K562 (cell line): ENCODE measurements around the gene BTBD10. TPM values are rescaled to one million over a fixed set of nuclear protein-coding genes. Genes with fewer than 3 reads are reported as not detected.
A peak's percentile ranks its signal among the peaks of the same experiment; 100 is the strongest.

Experiments used
- ATF4 ChIP-seq: fragments of 450-650 bp; formaldehyde crosslinking; IDR thresholded peaks from 2 replicates; pipeline ENCODE4 v1.4.0; 2022; ENCODE audit warnings: mild to moderate bottlenecking, moderate library complexity
- BCLAF1 ChIP-seq, 2 experiments: fragments of 450-650 bp in 1 of 2; IDR thresholded peaks; 2 replicates each; pipeline ENCODE4 v1.6.1; 2011 to 2017; ENCODE audit warnings: low read depth in 2 of 2, antibody characterized with exemption in 1 of 2, borderline replicate concordance in 1 of 2, low read length in 1 of 2, mild to moderate bottlenecking in 1 of 2, mixed read lengths in 1 of 2; ENCODE audit not compliant: control insufficient read depth in 1 of 2
- CXXC5 ChIP-seq: fragments of 250-450 bp; sonication (Bioruptor Pico); IDR thresholded peaks from 2 replicates; pipeline ENCODE4 v1.8.0; 2022; ENCODE audit warnings: inconsistent platforms, mild to moderate bottlenecking, moderate library complexity
- JUN ChIP-seq, 2 experiments: sonication (generic) in 1 of 2; formaldehyde crosslinking in 1 of 2; IDR thresholded peaks; 2 replicates each; pipeline versions ENCODE4 v1.6.1 to v1.8.0; 2012 to 2022; ENCODE audit warnings: borderline replicate concordance in 2 of 2, mild to moderate bottlenecking in 2 of 2, improper control_type of control experiment in 1 of 2, low read depth in 1 of 2, low read length in 1 of 2, missing genetic modification reagents in 1 of 2
- MCM2 ChIP-seq: fragments of 450-650 bp; IDR thresholded peaks from 2 replicates; pipeline ENCODE4 v1.6.1; 2017; ENCODE audit warnings: low read depth, mild to moderate bottlenecking
- NCOA1 ChIP-seq: fragments of 450-650 bp; IDR thresholded peaks from 2 replicates; pipeline ENCODE4 v1.6.1; 2016; ENCODE audit warnings: low read depth
- NUFIP1 ChIP-seq: fragments of 450-650 bp; IDR thresholded peaks from 2 replicates; pipeline ENCODE4 v1.6.1; 2018; ENCODE audit not compliant: partially characterized antibody
- PRMT5 ChIP-seq: sonication (generic); formaldehyde crosslinking; IDR thresholded peaks from 2 replicates; pipeline ENCODE4 v1.5.0; 2020; ENCODE audit warnings: missing genetic modification reagents
- THRA ChIP-seq: fragments of 450-650 bp; IDR thresholded peaks from 2 replicates; pipeline ENCODE4 v1.6.1; 2017; ENCODE audit warnings: mild to moderate bottlenecking, moderate library complexity
- ZNF174 ChIP-seq: fragments of 250-450 bp; sonication (Bioruptor Pico); IDR thresholded peaks from 2 replicates; pipeline ENCODE4 v1.4.0; 2020; ENCODE audit warnings: mild to moderate bottlenecking
- ZNF197 ChIP-seq: fragments of 200-800 bp; sonication (Bioruptor generic); IDR thresholded peaks from 2 replicates; pipeline ENCODE4 v1.6.1; 2016; ENCODE audit warnings: low read depth, missing genetic modification characterization, missing compliant biosample characterization
- polyA plus RNA-seq, 8 experiments: library from polyadenylated mRNA; depleted of rRNA in 4 of 8; stranded (reverse) in 5 of 8; unstranded in 3 of 8; fragments of >200 nt; fragmentation: Nextera tagmentation in 2 of 8; fragmentation: Illumina TruSeq in 1 of 8; extraction: Ambion mirVana in 2 of 8; extraction: Trizol in 1 of 8; gene quantifications; 2 replicates each; pipeline versions ENCODE4 v1.2.1 to v1.2.3, GENCODE V29; 2011 to 2014; ENCODE audit warnings: inconsistent platforms in 1 of 8, missing spikeins in 1 of 8
- total RNA-seq, 7 experiments: library from RNA; depleted of rRNA in 6 of 7; stranded (reverse); fragments of >200 nt in 6 of 7; fragmentation: Illumina TruSeq in 2 of 7; extraction: Trizol in 2 of 7; gene quantifications; 2 replicates each; pipeline versions ENCODE4 v1.2.1 to v1.2.3, GENCODE V29; 2011 to 2021; ENCODE audit warnings: low replicate concordance in 1 of 7
- TF ChIP-seq, protein P1 (sequence below), 2 experiments: fragments of 450-650 bp; formaldehyde crosslinking in 1 of 2; IDR thresholded peaks; 2 replicates each; pipeline versions ENCODE4 v1.4.0 to v1.6.1; 2014 to 2020; ENCODE audit warnings: mild to moderate bottlenecking in 2 of 2, borderline replicate concordance in 1 of 2, low read depth in 1 of 2

BTBD10 gene
- total and polyA plus RNA-seq, 9 of the 15 experiments (the other 6 are each of a cell fraction or from before 2014, with no cell fraction given): 11.6 to 22.8 (median 16.3) TPM

GRCh38 chr11:13462901-13463778, at the start of gene BTBD10 (continued):
- TF ChIP-seq BCLAF1 (IDR thresholded peaks at IDR 0.05; ENCODE audit: borderline replicate concordance in 1 of 2, control insufficient read depth in 1 of 2, low read depth in 2 of 2, low read length in 1 of 2): no peak
- no peak for TF ChIP-seq ATF4
- no peak for TF ChIP-seq ZNF197 (CRISPR knock-in tag)
- no peak for TF ChIP-seq ZNF174 (CRISPR knock-in tag)
- TF ChIP-seq, protein P1, sequence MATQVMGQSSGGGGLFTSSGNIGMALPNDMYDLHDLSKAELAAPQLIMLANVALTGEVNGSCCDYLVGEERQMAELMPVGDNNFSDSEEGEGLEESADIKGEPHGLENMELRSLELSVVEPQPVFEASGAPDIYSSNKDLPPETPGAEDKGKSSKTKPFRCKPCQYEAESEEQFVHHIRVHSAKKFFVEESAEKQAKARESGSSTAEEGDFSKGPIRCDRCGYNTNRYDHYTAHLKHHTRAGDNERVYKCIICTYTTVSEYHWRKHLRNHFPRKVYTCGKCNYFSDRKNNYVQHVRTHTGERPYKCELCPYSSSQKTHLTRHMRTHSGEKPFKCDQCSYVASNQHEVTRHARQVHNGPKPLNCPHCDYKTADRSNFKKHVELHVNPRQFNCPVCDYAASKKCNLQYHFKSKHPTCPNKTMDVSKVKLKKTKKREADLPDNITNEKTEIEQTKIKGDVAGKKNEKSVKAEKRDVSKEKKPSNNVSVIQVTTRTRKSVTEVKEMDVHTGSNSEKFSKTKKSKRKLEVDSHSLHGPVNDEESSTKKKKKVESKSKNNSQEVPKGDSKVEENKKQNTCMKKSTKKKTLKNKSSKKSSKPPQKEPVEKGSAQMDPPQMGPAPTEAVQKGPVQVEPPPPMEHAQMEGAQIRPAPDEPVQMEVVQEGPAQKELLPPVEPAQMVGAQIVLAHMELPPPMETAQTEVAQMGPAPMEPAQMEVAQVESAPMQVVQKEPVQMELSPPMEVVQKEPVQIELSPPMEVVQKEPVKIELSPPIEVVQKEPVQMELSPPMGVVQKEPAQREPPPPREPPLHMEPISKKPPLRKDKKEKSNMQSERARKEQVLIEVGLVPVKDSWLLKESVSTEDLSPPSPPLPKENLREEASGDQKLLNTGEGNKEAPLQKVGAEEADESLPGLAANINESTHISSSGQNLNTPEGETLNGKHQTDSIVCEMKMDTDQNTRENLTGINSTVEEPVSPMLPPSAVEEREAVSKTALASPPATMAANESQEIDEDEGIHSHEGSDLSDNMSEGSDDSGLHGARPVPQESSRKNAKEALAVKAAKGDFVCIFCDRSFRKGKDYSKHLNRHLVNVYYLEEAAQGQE (IDR thresholded peaks at IDR 0.05; ENCODE audit: borderline replicate concordance): no peak
- TF ChIP-seq, protein P1 (CRISPR knock-in tag; IDR thresholded peaks at IDR 0.05; ENCODE audit: low read depth): no peak
- TF ChIP-seq NCOA1: no peak
- no peak for TF ChIP-seq PRMT5 (CRISPR knock-in tag)
- TF ChIP-seq CXXC5: peak; percentile 48
- TF ChIP-seq MCM2: no peak
- no peak for TF ChIP-seq NUFIP1
- no peak for TF ChIP-seq THRA
- TF ChIP-seq JUN (IDR thresholded peaks at IDR 0.05; ENCODE audit: borderline replicate concordance, low read depth, low read length): no peak
- TF ChIP-seq JUN (CRISPR knock-in tag; IDR thresholded peaks at IDR 0.05; ENCODE audit: borderline replicate concordance): no peak
